A549 (cell line): Measurements from ENCODE around the gene DPYD. TPM values are rescaled to one million over a fixed set of nuclear protein-coding genes. Genes with fewer than 3 reads are reported as not detected.

ENCODE experiments used
- ATAC-seq, 2 experiments: fragments of 200-7000 bp in 1 of 2; fragments of >200 bp in 1 of 2; cut with Nextera tagmentation in 1 of 2; cut with Tn5 transposase in 1 of 2; 3 replicates each; pipeline versions ENCODE4 v1.8.0 to v1.9.1; 2018 to 2020; ENCODE audit warnings: mild to moderate bottlenecking in 1 of 2, moderate library complexity in 1 of 2
- CTCF ChIA-PET: fragments of 300-600 bp; sonication (Branson Sonifier 250); formaldehyde crosslinking; extraction: SDS; loops from one replicate; lab custom pipeline; 2021; ENCODE audit warnings: antibody characterized with exemption, inconsistent platforms; lab: Yijun Ruan, JAX
- POLR2A ChIA-PET: fragments of 350-600 bp; formaldehyde crosslinking; extraction: SDS; loops from one replicate; lab custom pipeline; 2021; ENCODE audit warnings: antibody characterized with exemption, inconsistent platforms; lab: Yijun Ruan, JAX
- DNase-seq, 2 experiments: peaks; one replicate each; pipeline versions ENCODE4 v3.0.0 to v3.0.0-alpha.2; 2011 to 2016; ENCODE audit warnings: low read depth in 1 of 2, low spot score in 1 of 2
- FAIRE-seq: peaks from 2 replicates; lab custom pipeline; 2011; peaks lifted over from hg19 to GRCh38; lab: Jason Lieb, UNC
- H3K27ac ChIP-seq, 2 experiments: fragments of >200 bp; sonication (Bioruptor Twin); formaldehyde crosslinking; 3 replicates each; pipeline ENCODE4 v1.5.1; 2016 to 2017
- H3K4me1 ChIP-seq: fragments of >200 bp; sonication (Bioruptor Twin); formaldehyde crosslinking; 3 replicates; pipeline ENCODE4 v1.6.1; 2016
- H3K4me2 ChIP-seq: fragments of >200 bp; sonication (Bioruptor Twin); formaldehyde crosslinking; 3 replicates; pipeline ENCODE4 v1.6.1; 2016
- H3K4me3 ChIP-seq: fragments of >200 bp; sonication (Bioruptor Twin); formaldehyde crosslinking; 3 replicates; pipeline ENCODE4 v1.5.1; 2016
- H3K9me3 ChIP-seq: fragments of >200 bp; sonication (Bioruptor Twin); formaldehyde crosslinking; 3 replicates; pipeline ENCODE4 v1.6.1; 2016
- ATOH8 ChIP-seq: fragments of 250-450 bp; sonication (Bioruptor Pico); IDR thresholded peaks from 2 replicates; pipeline ENCODE4 v1.5.0; 2020; ENCODE audit warnings: low read depth, mild to moderate bottlenecking, moderate library complexity
- BCL3 ChIP-seq: fragments of >200 bp; sonication (Bioruptor Twin); formaldehyde crosslinking; IDR thresholded peaks from 3 replicates; pipeline ENCODE4 v1.6.1; 2016
- CHD2 ChIP-seq: fragments of 150-350 bp; IDR thresholded peaks from 2 replicates; pipeline ENCODE4 v1.6.1; 2014; ENCODE audit warnings: low read length; ENCODE audit not compliant: partially characterized antibody
- CHD4 ChIP-seq: fragments of 200-600 bp; sonication (generic); IDR thresholded peaks from 2 replicates; pipeline ENCODE4 v1.6.1; 2016; ENCODE audit warnings: antibody characterized with exemption, mild to moderate bottlenecking, borderline replicate concordance
- EHMT2 ChIP-seq: fragments of 200-600 bp; sonication (generic); IDR thresholded peaks from 2 replicates; pipeline ENCODE4 v1.6.1; 2016; ENCODE audit warnings: antibody characterized with exemption, low read depth, mild to moderate bottlenecking, moderate library complexity
- FOSL2 ChIP-seq, 2 experiments: fragments of 450-650 bp in 1 of 2; fragments of >200 bp in 1 of 2; sonication (Bioruptor Twin) in 1 of 2; formaldehyde crosslinking; IDR thresholded peaks; 2 replicates each; pipeline versions ENCODE4 v1.5.0 to v1.6.1; 2016 to 2020; ENCODE audit warnings: mild to moderate bottlenecking in 1 of 2, moderate library complexity in 1 of 2
- FOXS1 ChIP-seq: fragments of 250-450 bp; sonication (Bioruptor Pico); IDR thresholded peaks from 2 replicates; pipeline ENCODE4 v1.5.0; 2020; ENCODE audit warnings: mild to moderate bottlenecking, moderate library complexity
- HEYL ChIP-seq: fragments of 250-450 bp; sonication (Bioruptor Pico); IDR thresholded peaks from 2 replicates; pipeline ENCODE4 v1.8.0; 2021; ENCODE audit warnings: mild to moderate bottlenecking, moderate library complexity
- JUN ChIP-seq, 2 experiments: fragments of >200 bp; sonication (Bioruptor Twin); formaldehyde crosslinking; IDR thresholded peaks; 2 replicates in 1 of 2; 3 replicates in 1 of 2; pipeline ENCODE4 v1.6.1; 2016 to 2017
- MAFK ChIP-seq: fragments of 450-650 bp; IDR thresholded peaks from 2 replicates; pipeline ENCODE4 v1.6.1; 2014; ENCODE audit not compliant: partially characterized antibody
- PHF8 ChIP-seq: fragments of 200-600 bp; sonication (generic); IDR thresholded peaks from 2 replicates; pipeline ENCODE4 v1.6.1; 2016; ENCODE audit warnings: low read depth, mild to moderate bottlenecking, antibody characterized with exemption, moderate library complexity, borderline replicate concordance
- POLR2A ChIP-seq: IDR thresholded peaks from 2 replicates; pipeline ENCODE4 v1.6.1; 2012; ENCODE audit warnings: mild to moderate bottlenecking, low read length
- RAD21 ChIP-seq, 2 experiments: fragments of >200 bp in 1 of 2; sonication (Bioruptor Twin) in 1 of 2; formaldehyde crosslinking in 1 of 2; IDR thresholded peaks in 1 of 2; conservative IDR thresholded peaks in 1 of 2; 2 replicates in 1 of 2; 3 replicates in 1 of 2; pipeline ENCODE4 v1.6.1; 2012 to 2018; ENCODE audit warnings: inconsistent platforms in 1 of 2
- RARB ChIP-seq: fragments of 250-450 bp; sonication (Bioruptor Pico); IDR thresholded peaks from 2 replicates; pipeline ENCODE4 v1.8.0; 2021; ENCODE audit warnings: mild to moderate bottlenecking, moderate library complexity
- RCOR1 ChIP-seq: fragments of 150-350 bp; IDR thresholded peaks from 2 replicates; pipeline ENCODE4 v1.6.1; 2014; ENCODE audit warnings: antibody characterized with exemption, low read length, low read depth
- RFX5 ChIP-seq: fragments of 450-650 bp; IDR thresholded peaks from 2 replicates; pipeline ENCODE4 v1.7.1; 2014; ENCODE audit warnings: antibody characterized with exemption, mild to moderate bottlenecking, moderate library complexity
- SMC3 ChIP-seq: fragments of >200 bp; sonication (Bioruptor Twin); formaldehyde crosslinking; IDR thresholded peaks from 3 replicates; pipeline ENCODE4 v1.6.1; 2018; ENCODE audit warnings: inconsistent platforms
- USF2 ChIP-seq: fragments of 450-650 bp; IDR thresholded peaks from 2 replicates; pipeline ENCODE4 v1.6.1; 2014; ENCODE audit warnings: antibody characterized with exemption
- WGBS: methylation state at CpG from one replicate; pipeline ENCODE4 v1.1.6; 2017; ENCODE audit errors: missing lambda C conversion rate; 5-methylcytosine and 5-hydroxymethylcytosine counted together
- polyA plus RNA-seq, 4 experiments: library from polyadenylated mRNA; depleted of rRNA in 3 of 4; stranded (reverse); fragments of >200 nt; fragmentation: RNase III in 1 of 4; extraction: RNeasy Plus Mini Kit Qiagen cat#74134 plus additional on column Dnase treatment in 1 of 4; gene quantifications; 2 replicates in 3 of 4; 3 replicates in 1 of 4; pipeline ENCODE4 v1.2.3, GENCODE V29; 2011 to 2017
- TF ChIP-seq, protein P1 (sequence below): IDR thresholded peaks from 2 replicates; pipeline ENCODE4 v1.6.1; 2012; ENCODE audit warnings: low read depth, borderline replicate concordance
- TF ChIP-seq, protein P2 (sequence below): IDR thresholded peaks from 2 replicates; pipeline ENCODE4 v1.6.1; 2012
- TF ChIP-seq, protein P3 (sequence below): IDR thresholded peaks from 2 replicates; pipeline ENCODE4 v1.6.1; 2012

The DPYD gene
- polyA plus RNA-seq, 2 of the 4 experiments (the other 2 are of a cell fraction): 5.9 to 7.5 TPM

DNA sequence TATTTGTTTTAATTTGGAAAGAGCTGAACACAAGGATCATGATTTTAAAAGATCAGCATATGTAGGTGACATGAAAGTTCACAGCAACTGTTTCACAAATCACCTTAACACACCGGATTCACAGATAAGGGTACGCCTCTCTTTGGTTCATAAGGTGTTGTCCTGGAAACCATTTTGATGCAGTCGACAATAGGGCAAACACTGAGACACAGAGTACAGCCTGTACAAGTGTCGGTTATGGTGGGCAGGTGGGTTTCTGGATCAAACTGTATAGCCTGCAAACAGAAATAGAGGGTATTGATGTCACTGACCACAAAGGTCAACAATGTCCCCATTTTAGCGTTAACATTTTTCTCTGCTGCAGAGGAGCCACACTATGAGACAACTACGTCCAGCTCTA lies 842.0 kb downstream of the DPYD start (continued):
- TF ChIP-seq FOXS1 (CRISPR knock-in tag): no peak
- TF ChIP-seq, all 56 proteins: peak for 0

DNA sequence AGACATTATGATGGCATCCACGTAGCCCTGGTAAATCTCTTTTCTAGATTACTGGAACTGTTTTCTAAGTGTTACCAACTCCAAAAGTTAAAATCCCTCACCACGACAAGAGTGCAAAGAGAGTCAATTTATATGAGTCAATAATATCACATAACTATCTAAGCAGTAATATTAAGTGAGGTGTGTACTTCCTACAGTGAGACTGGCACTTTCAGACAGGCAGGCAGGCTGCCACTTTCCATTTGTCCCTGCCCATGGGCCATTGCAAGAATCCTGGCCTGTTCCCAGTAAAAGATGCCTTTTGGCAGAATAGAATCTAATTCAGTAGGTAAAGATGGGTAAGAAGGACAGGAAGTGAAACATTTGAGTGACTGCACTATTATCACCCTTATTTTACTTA lies 843.6 kb downstream of the DPYD start:
- 39% methylated on average over 2 of the region's 2 CpGs for WGBS
- no peak for TF ChIP-seq FOSL2 (IDR thresholded peaks at IDR 0.05)
- TF ChIP-seq FOSL2 (CRISPR knock-in tag; IDR thresholded peaks at IDR 0.05): no peak
- no peak for TF ChIP-seq RFX5
- no peak for TF ChIP-seq FOXS1 (CRISPR knock-in tag)
- TF ChIP-seq CHD2: no peak
- TF ChIP-seq ATOH8: no peak
- no peak for TF ChIP-seq RAD21 (conservative IDR thresholded peaks at IDR 0.05 in 1 of 2, IDR thresholded peaks at IDR 0.05 in 1 of 2)
- no peak for TF ChIP-seq SMC3
- no peak for TF ChIP-seq CHD4
- no peak for TF ChIP-seq HEYL (CRISPR knock-in tag)
- TF ChIP-seq, protein P1, sequence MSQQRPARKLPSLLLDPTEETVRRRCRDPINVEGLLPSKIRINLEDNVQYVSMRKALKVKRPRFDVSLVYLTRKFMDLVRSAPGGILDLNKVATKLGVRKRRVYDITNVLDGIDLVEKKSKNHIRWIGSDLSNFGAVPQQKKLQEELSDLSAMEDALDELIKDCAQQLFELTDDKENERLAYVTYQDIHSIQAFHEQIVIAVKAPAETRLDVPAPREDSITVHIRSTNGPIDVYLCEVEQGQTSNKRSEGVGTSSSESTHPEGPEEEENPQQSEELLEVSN: no peak
- TF ChIP-seq RCOR1: no peak
- TF ChIP-seq, all 56 proteins: peak for 0
- DNase-seq (no peak), ATAC-seq (no peak), FAIRE-seq (no peak)
- Histone ChIP-seq H3K4me2 (no peak overlapping the region), H3K4me3 (no peak overlapping the region), H3K4me1 (no peaks in the 10 kb centered on the region), H3K27ac (no peak overlapping the region), H3K9me3 (no peaks in the 10 kb centered on the region)
- ChIA-PET CTCF (no interaction called here), POLR2A (no interaction called here)

DNA sequence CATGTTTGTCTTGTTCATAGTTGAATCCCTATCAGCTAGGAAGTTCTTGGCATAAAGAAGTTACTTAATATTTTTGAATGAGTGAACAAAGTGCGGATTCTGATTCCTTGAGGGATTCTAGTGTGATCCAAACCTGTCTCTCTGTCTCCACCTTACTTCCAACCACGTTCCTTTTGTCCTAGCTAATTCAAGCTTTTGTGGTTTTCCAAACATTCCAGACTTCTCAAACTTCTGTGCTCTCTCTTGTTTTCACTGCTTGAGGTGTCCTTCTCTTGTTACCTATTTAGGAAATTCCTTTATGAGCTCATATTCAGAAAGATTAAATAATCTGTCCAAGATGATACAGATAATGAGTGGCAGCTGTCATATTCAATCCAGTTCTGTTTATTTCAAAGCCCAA lies 846.1 kb downstream of the DPYD start:
- POLR2A ChIA-PET: no interaction called here
- ATAC-seq: no peak
- Histone ChIP-seq H3K4me1 (no peaks in the 10 kb centered on the region), H3K9me3 (no peaks in the 10 kb centered on the region)
- WGBS: 55% methylated on average over 2 of the region's 2 CpGs
- TF ChIP-seq USF2 (no peak), CHD2 (no peak), BCL3 (no peak), RARB (no peak), EHMT2 (no peak), JUN (IDR thresholded peaks at IDR 0.05) (no peak), PHF8 (no peak), POLR2A (no peak), RFX5 (no peak), RCOR1 (no peak), MAFK (no peak)
- TF ChIP-seq, protein P2, sequence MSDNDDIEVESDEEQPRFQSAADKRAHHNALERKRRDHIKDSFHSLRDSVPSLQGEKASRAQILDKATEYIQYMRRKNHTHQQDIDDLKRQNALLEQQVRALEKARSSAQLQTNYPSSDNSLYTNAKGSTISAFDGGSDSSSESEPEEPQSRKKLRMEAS: no peak
- TF ChIP-seq, protein P3, sequence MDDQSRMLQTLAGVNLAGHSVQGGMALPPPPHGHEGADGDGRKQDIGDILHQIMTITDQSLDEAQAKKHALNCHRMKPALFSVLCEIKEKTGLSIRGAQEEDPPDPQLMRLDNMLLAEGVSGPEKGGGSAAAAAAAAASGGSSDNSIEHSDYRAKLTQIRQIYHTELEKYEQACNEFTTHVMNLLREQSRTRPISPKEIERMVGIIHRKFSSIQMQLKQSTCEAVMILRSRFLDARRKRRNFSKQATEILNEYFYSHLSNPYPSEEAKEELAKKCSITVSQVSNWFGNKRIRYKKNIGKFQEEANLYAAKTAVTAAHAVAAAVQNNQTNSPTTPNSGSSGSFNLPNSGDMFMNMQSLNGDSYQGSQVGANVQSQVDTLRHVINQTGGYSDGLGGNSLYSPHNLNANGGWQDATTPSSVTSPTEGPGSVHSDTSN: no peak
- TF ChIP-seq, all 56 proteins: peak for 0
- H3K4me3 ChIP-seq: no peak overlapping the region
- DNase-seq: no peak
- CTCF ChIA-PET: no interaction called here
- H3K4me2 ChIP-seq: no peak overlapping the region
- no peak for FAIRE-seq
- H3K27ac ChIP-seq: no peak overlapping the region
